ENCODE measurements around the gene KRT25. TPM values are rescaled to one million over a fixed set of nuclear protein-coding genes. Genes with fewer than 3 reads are reported as not detected.
"Not testable (repeated sequence)": the region's sequence is repeated elsewhere in the genome, so short reads cannot be mapped to it uniquely, and the experiment has no call there.

KRT25 gene
- total RNA-seq, 1 donor from 2014 or later: not detected

- H3K27ac Mint-ChIP-seq: no peak overlapping the region
- TF ChIP-seq, protein P1, sequence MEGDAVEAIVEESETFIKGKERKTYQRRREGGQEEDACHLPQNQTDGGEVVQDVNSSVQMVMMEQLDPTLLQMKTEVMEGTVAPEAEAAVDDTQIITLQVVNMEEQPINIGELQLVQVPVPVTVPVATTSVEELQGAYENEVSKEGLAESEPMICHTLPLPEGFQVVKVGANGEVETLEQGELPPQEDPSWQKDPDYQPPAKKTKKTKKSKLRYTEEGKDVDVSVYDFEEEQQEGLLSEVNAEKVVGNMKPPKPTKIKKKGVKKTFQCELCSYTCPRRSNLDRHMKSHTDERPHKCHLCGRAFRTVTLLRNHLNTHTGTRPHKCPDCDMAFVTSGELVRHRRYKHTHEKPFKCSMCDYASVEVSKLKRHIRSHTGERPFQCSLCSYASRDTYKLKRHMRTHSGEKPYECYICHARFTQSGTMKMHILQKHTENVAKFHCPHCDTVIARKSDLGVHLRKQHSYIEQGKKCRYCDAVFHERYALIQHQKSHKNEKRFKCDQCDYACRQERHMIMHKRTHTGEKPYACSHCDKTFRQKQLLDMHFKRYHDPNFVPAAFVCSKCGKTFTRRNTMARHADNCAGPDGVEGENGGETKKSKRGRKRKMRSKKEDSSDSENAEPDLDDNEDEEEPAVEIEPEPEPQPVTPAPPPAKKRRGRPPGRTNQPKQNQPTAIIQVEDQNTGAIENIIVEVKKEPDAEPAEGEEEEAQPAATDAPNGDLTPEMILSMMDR (IDR thresholded peaks at IDR 0.05; ENCODE audit: unreplicated experiment): no peak
- DNase-seq (ENCODE audit: low spot score, unreplicated experiment): no peak
Observed at GRCh38 chr17:40760105-40761016, 5.2 kb upstream of the KRT25 start.

DNA sequence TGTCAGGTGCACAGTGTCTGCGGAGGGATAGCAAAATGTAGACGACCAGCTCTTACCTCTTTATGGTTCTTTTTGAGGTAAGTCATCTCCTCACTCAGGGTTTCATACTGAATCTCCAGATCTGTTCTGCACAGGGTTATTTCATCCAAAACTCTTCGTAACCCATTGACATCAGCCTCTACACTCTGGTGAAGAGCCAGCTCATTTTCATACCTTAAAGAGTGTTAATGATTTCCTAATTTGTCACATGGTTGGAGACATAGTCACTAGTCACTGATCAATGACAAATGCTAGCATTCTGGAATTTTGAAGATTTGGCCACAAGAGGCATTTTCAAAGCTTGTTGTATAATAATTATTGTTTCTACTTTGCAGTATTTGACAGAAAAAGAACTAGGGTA, 1.3 kb downstream of the KRT25 start:
- TF ChIP-seq, protein P1 (IDR thresholded peaks at IDR 0.05; ENCODE audit: unreplicated experiment): no peak
- no peak for DNase-seq (ENCODE audit: low spot score, unreplicated experiment)
- no peaks in the 10 kb centered on the region for H3K36me3 Mint-ChIP-seq (ENCODE audit: insufficient read depth)
- no peaks in the 10 kb centered on the region for H3K4me1 Mint-ChIP-seq (ENCODE audit: low read depth)
- peaks cover 5% of the 10 kb centered on the region for H3K9me3 Mint-ChIP-seq (ENCODE audit: low read depth)
- H3K27ac Mint-ChIP-seq: no peak overlapping the region
- H3K27me3 Mint-ChIP-seq: no peaks in the 10 kb centered on the region
- no peak overlapping the region for H3K4me3 Mint-ChIP-seq (ENCODE audit: low read depth)

More at GRCh38 chr17:40760105-40761016, 5.2 kb upstream of the KRT25 start:
- peaks cover 38% of the 10 kb centered on the region for H3K9me3 Mint-ChIP-seq (ENCODE audit: low read depth)
- no peaks in the 10 kb centered on the region for H3K4me1 Mint-ChIP-seq (ENCODE audit: low read depth)
- no peak overlapping the region for H3K4me3 Mint-ChIP-seq (ENCODE audit: low read depth)
- H3K27me3 Mint-ChIP-seq: no peaks in the 10 kb centered on the region
- H3K36me3 Mint-ChIP-seq (ENCODE audit: insufficient read depth): no peaks in the 10 kb centered on the region

DNA sequence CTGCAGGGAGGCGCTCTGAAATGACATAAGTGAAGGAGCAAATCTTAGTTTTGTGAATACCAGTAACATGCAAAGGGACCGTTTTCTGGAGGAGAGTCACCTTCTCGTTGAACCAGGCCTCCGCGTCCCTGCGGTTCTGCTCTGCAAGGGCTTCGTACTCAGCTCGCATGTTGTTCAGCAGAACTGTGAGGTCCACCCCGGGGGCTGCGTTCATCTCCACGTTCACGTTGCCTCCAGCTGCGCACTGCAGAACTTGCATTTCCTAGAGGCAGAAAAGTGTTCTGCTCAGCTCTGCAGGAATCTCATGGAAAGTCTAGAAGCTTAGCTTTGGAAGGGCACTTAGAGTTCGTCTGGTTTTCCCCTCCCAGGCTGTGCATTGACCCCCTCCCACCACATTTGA, 4.1 kb downstream of the KRT25 start:
- TF ChIP-seq, protein P1 (IDR thresholded peaks at IDR 0.05; ENCODE audit: unreplicated experiment): no peak
- H3K36me3 Mint-ChIP-seq (ENCODE audit: insufficient read depth): no peaks in the 10 kb centered on the region

DNA sequence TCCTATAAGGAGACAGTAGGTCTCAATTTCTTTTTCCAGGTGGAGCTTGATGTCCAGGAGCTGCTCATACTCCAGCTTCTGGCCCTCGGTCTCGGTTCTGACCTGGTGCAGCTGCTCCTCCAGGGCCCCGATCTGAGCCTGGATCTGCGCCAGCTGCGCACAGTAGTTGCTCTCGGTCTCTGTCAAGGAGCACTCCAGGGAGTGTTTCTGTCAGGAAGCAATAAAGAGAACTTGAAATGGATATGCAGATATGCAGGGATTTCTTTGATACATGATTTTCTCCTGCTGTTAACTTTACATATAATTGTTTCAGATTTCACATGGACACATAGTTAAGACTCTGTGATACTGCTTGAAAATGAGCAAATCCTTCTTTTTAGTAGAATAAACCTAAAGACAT, 4.7 kb downstream of the KRT25 start:
- TF ChIP-seq, protein P1 (IDR thresholded peaks at IDR 0.05; ENCODE audit: unreplicated experiment): no peak
- Mint-ChIP-seq H3K4me1 (ENCODE audit: low read depth) (no peaks in the 10 kb centered on the region), H3K27me3 (no peaks in the 10 kb centered on the region), H3K36me3 (ENCODE audit: insufficient read depth) (no peaks in the 10 kb centered on the region), H3K9me3 (ENCODE audit: low read depth) (no peaks in the 10 kb centered on the region), H3K4me3 (ENCODE audit: low read depth) (no peak overlapping the region), H3K27ac (no peak overlapping the region)
- no peak for DNase-seq (ENCODE audit: low spot score, unreplicated experiment)

More for the DNA sequence above, 4.1 kb downstream of the KRT25 start:
- Mint-ChIP-seq H3K4me1 (ENCODE audit: low read depth) (no peaks in the 10 kb centered on the region), H3K4me3 (ENCODE audit: low read depth) (no peak overlapping the region), H3K27me3 (no peaks in the 10 kb centered on the region), H3K27ac (no peak overlapping the region), H3K9me3 (ENCODE audit: low read depth) (no peaks in the 10 kb centered on the region)
- DNase-seq (ENCODE audit: low spot score, unreplicated experiment): no peak

DNA sequence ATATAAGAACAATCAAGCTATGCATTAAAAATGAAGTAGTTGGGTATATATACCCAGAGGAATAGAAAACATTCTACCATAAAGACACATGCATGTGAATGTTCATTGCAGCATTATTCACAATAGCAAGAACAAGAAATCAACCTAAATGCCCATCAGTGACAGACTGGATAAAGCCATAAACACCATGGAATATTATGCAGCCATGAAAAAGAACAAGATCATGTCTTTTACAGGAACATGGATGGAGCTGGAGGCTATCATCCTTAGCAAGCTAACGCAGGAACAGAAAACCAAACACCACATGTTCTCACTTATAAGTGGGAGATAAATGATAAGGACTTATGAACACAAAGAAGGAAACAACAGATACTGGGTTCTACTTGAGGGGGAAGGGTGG, 6.5 kb downstream of the KRT25 start:
- not testable (repeated sequence) for H3K36me3 Mint-ChIP-seq (ENCODE audit: insufficient read depth); H3K27me3 Mint-ChIP-seq; H3K4me3 Mint-ChIP-seq (ENCODE audit: low read depth); H3K9me3 Mint-ChIP-seq (ENCODE audit: low read depth); H3K4me1 Mint-ChIP-seq (ENCODE audit: low read depth); H3K27ac Mint-ChIP-seq; DNase-seq (ENCODE audit: low spot score, unreplicated experiment)

DNA sequence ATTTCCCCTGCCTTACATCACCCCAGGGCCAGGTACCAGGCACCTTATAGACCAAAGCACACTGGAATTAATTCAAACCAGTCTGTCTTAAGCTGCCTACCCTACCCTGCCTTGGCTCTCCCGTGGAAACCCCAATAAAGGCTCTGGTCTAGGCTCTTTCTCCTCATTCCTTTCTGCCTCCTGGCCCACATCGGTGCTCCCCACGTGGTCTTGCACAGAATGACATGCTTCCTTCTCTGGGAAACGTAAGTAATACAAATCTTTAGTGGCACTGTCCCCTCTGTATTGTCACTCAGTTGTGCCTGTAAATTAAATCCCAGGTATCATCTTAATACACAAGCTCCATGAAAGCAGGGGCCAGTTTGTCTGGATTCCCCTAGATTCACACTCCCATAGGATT, 16.6 kb downstream of the KRT25 start:
- Mint-ChIP-seq H3K36me3 (ENCODE audit: insufficient read depth) (peaks cover 2% of the 10 kb centered on the region), H3K4me3 (ENCODE audit: low read depth) (no peak overlapping the region), H3K9me3 (ENCODE audit: low read depth) (peaks cover 10% of the 10 kb centered on the region), H3K27ac (no peak overlapping the region), H3K4me1 (ENCODE audit: low read depth) (no peaks in the 10 kb centered on the region), H3K27me3 (no peaks in the 10 kb centered on the region)
- TF ChIP-seq, protein P1 (IDR thresholded peaks at IDR 0.05; ENCODE audit: unreplicated experiment): no peak
- no peak for DNase-seq (ENCODE audit: low spot score, unreplicated experiment)
